ENCODE data around the gene VRK3. TPM values are rescaled to one million over a fixed set of nuclear protein-coding genes. Genes with fewer than 3 reads are reported as not detected.
"Not testable (repeated sequence)": the region's sequence is repeated elsewhere in the genome, so short reads cannot be mapped to it uniquely, and the experiment has no call there.

Gene VRK3
- total RNA-seq, 2 donors from 2014 or later, result 27.5 to 33.4 TPM

DNA sequence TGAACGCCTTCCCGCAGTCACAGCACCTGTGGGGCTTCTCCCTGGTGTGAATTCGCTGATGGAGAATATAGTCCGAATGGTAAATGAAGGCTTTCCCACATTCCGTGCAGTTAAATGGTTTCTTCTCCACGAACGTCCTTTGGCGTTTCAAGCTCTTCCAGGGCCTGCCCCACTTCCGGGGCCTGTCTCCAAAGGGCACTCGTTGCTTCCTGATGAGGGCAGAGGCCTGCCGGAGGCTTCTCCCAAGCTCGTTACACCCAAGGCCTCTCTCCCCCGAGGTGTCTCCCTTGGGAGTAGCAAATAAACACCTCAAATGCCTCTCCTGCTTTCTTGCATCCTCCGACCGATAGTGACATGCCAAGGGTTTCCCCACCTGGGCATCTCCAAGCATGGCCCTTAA lies 34.9 kb upstream of the VRK3 start:
- H3K4me1 ChIP-seq (ENCODE audit: control insufficient read depth in 1 of 2, low read depth in 2 of 2), result no peaks in the 10 kb centered on the region
- ATAC-seq (ENCODE audit: insufficient number of reproducible peaks, low FRiP score, low read depth) (no peak), DNase-seq (ENCODE audit: low spot score) (no peak)
- H3K27ac ChIP-seq, result no peak overlapping the region
- no peaks in the 10 kb centered on the region for H3K36me3 ChIP-seq
- TF ChIP-seq, protein P1, sequence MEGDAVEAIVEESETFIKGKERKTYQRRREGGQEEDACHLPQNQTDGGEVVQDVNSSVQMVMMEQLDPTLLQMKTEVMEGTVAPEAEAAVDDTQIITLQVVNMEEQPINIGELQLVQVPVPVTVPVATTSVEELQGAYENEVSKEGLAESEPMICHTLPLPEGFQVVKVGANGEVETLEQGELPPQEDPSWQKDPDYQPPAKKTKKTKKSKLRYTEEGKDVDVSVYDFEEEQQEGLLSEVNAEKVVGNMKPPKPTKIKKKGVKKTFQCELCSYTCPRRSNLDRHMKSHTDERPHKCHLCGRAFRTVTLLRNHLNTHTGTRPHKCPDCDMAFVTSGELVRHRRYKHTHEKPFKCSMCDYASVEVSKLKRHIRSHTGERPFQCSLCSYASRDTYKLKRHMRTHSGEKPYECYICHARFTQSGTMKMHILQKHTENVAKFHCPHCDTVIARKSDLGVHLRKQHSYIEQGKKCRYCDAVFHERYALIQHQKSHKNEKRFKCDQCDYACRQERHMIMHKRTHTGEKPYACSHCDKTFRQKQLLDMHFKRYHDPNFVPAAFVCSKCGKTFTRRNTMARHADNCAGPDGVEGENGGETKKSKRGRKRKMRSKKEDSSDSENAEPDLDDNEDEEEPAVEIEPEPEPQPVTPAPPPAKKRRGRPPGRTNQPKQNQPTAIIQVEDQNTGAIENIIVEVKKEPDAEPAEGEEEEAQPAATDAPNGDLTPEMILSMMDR (IDR thresholded peaks at IDR 0.05), result no peak
- H3K4me3 ChIP-seq, result no peak overlapping the region
- peaks cover 21% of the 10 kb centered on the region for H3K9me3 ChIP-seq
- H3K27me3 ChIP-seq (replicated peaks; ENCODE audit: insufficient read depth), result no peaks in the 10 kb centered on the region

DNA sequence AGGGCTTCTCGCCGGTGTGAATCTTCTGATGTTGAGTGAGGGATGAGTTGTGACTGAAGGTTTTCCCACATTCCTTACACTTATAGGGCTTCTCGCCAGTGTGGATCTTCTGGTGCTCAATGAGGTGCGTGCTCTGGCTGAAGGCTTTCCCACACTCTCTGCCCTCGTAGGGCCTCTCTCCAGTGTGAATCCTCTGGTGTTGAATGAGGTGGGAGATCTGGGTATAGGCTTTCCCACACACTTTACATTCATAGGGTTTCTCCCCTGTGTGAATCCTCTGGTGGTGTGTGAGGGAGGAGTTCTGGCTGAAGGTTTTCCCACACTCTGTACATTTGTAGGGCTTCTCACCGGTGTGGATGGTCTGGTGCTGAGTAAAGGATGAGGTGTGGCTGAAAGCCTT lies 33.9 kb upstream of the VRK3 start:
- Histone ChIP-seq H3K4me1 (ENCODE audit: control insufficient read depth in 1 of 2, low read depth in 2 of 2) (no peaks in the 10 kb centered on the region), H3K27me3 (replicated peaks; ENCODE audit: insufficient read depth) (no peaks in the 10 kb centered on the region), H3K36me3 (no peaks in the 10 kb centered on the region), H3K27ac (no peak overlapping the region), H3K9me3 (peaks cover 21% of the 10 kb centered on the region), H3K4me3 (no peak overlapping the region)
- ATAC-seq (ENCODE audit: insufficient number of reproducible peaks, low FRiP score, low read depth), result no peak
- TF ChIP-seq, protein P1 (IDR thresholded peaks at IDR 0.05), result no peak
- DNase-seq (ENCODE audit: low spot score), result no peak

DNA sequence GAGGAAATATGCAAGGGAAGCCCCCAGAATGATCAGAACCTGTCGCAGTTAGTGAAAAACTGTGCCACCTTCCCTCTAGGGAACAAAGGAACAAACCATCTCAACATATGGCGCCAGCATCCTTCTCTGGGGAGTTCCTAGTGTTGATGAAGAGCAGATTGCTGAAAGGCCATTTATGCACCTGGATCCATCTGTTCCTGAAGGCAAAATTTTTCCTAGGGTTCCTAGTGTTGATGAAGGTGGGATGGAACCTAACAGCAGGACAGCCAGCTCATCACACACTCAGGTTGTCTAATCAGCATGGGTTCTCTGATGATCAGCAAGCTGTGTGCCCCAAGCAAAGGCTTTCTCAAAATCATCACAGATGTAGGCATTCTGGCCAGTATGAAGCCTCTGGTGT lies 33.3 kb upstream of the VRK3 start:
- H3K4me3 ChIP-seq, result no peak overlapping the region
- H3K9me3 ChIP-seq, result peaks cover 21% of the 10 kb centered on the region
- H3K36me3 ChIP-seq, result no peaks in the 10 kb centered on the region
- no peaks in the 10 kb centered on the region for H3K4me1 ChIP-seq (ENCODE audit: control insufficient read depth in 1 of 2, low read depth in 2 of 2)
- H3K27ac ChIP-seq, result no peak overlapping the region
- no peak for DNase-seq (ENCODE audit: low spot score)
- TF ChIP-seq, protein P1 (IDR thresholded peaks at IDR 0.05), result no peak
- no peak for ATAC-seq (ENCODE audit: insufficient number of reproducible peaks, low FRiP score, low read depth)
- no peaks in the 10 kb centered on the region for H3K27me3 ChIP-seq (replicated peaks; ENCODE audit: insufficient read depth)

DNA sequence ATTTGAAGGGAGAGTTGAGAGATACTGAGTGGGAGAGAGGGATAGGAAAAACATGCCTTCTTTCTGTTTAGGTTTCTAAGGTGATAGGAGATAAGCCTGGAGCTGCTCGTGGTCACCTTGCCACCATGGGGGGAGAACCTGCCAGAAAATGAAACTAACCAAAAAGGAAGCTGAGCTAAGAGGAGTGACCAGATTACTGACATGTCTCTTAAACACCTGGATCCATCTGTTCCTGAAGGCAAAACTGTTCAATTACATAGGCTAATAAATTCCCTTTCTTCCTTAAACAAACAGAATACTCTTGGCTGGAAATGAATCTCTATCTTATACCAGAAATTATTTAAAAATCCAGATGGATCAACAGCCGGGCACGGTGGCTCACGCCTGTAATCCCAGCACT lies 27.9 kb upstream of the VRK3 start:
- peaks cover 0 to 6% of the 10 kb centered on the region in 2 donors for H3K4me1 ChIP-seq (ENCODE audit: control insufficient read depth in 1 of 2, low read depth in 2 of 2)
- ATAC-seq (ENCODE audit: insufficient number of reproducible peaks, low FRiP score, low read depth) (no peak), DNase-seq (ENCODE audit: low spot score) (no peak)
- H3K36me3 ChIP-seq, result no peaks in the 10 kb centered on the region
- TF ChIP-seq, protein P1 (IDR thresholded peaks at IDR 0.05), result no peak
- H3K9me3 ChIP-seq, result peaks cover 1% of the 10 kb centered on the region
- H3K4me3 ChIP-seq, result no peak overlapping the region
- H3K27ac ChIP-seq, result no peak overlapping the region
- H3K27me3 ChIP-seq (replicated peaks; ENCODE audit: insufficient read depth), result no peaks in the 10 kb centered on the region

DNA sequence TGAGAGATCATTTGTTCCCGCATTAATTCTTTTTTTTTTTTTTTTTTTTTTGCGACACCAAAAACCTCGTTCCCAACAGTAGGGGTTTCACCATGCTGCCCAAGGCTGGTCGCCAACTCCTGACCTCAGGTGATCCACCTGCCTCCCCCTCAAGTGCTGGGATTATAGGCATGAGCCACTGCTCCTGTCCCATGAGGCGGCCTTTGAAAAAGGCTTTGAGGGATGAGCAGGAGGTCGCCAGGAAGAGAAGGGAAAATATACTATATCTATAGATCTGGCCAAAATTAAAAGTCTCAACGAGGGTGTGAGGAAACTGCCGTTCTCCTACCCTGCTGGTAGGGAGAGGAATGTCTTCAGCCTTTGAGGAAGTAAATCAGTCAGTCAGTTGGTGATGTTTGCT lies 26.8 kb upstream of the VRK3 start:
- Histone ChIP-seq H3K4me1 (ENCODE audit: control insufficient read depth in 1 of 2, low read depth in 2 of 2) (peaks cover 0 to 6% of the 10 kb centered on the region in 2 donors), H3K36me3 (no peaks in the 10 kb centered on the region), H3K9me3 (peaks cover 6% of the 10 kb centered on the region), H3K27ac (no peak overlapping the region), H3K4me3 (no peak overlapping the region), H3K27me3 (replicated peaks; ENCODE audit: insufficient read depth) (no peaks in the 10 kb centered on the region)
- TF ChIP-seq, protein P1 (IDR thresholded peaks at IDR 0.05), result no peak
- DNase-seq (ENCODE audit: low spot score) (no peak), ATAC-seq (ENCODE audit: insufficient number of reproducible peaks, low FRiP score, low read depth) (no peak)

DNA sequence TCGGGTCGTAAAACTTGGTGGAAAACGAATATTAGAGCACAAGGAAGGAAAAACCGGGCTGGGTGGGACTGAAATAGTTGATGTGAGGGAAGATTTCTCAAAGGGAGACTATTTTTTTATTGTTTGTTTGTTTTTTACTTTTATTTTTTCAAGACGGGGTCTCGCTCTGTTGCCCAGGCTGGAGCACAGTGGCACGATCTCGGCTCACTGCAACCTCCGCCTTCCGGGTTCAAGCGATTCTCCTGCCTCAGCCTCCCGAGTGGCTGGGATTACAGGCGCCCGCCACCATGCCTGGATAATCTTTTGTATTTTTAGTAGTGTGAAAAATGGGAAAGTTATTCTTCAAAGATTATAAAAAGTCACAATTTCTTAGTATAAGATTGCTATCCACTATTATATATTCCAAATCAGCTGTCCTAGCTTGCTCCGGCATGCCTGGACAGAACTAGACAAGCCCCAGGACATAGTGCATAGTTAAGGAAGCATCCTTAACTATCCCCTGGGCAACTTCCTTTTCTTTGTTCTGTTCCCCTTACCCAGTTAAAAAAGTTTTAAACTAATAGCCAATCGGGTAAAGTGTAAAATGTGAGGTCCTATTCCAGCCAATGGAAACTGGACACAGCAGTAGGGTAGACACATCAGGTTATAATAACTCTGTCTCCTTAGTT lies 26.2 kb upstream of the VRK3 start:
- Histone ChIP-seq H3K27ac (peak overlapping the region; percentile 58 to 70), H3K4me3 (peak overlapping the region; percentile 74)
- not testable (repeated sequence) for H3K27me3 ChIP-seq (replicated peaks; ENCODE audit: insufficient read depth); ATAC-seq (ENCODE audit: insufficient number of reproducible peaks, low FRiP score, low read depth); H3K9me3 ChIP-seq; H3K4me1 ChIP-seq (ENCODE audit: control insufficient read depth in 1 of 2, low read depth in 2 of 2); DNase-seq (ENCODE audit: low spot score); H3K36me3 ChIP-seq
